ENCODE data around the gene SLC44A4. TPM values are rescaled to one million over a fixed set of nuclear protein-coding genes. Genes with fewer than 3 reads are reported as not detected.

SLC44A4 gene
- total and polyA plus RNA-seq, 3 donors from 2014 or later = 0.87 to 6.3 (median 1.2) TPM

DNA sequence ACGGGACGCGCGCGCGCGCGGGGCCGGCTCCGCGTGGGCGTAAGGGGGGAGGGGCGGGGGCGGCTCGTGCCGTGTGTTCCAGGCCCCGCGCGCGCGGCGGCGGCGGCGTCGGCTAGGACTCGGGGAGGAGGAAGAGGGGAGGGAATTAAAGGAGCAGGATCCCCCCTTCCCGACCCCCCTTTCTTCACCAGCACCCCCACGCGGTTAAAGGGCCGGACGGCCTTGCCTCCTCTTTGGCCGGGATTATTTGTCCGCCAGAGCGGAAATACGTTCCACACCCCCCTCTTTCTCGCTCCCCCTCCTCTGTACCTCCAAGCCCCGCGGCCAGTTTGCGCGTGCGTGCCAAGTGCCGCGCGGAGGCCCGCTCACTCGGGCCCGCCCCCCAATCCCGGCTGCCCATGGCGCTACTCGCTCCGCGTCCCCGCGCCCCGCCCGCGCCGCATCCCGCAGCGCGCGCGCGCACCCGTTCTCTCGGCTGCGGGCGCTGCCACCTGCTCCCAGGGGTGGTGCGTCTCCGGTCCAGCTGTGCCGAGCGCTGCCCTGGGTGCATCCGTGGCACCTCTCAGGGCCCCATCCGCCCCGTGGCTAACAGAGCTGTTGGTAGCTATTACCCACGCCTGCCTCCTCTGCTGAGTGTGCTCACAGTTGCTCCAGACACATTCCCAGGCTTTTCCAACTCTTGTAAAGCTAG lies 23.3 kb upstream of the SLC44A4 start, which contains the start of gene ZBTB12:
TSS of gene ZBTB12 (minus strand) at position 134 of the 691 bp plus-strand sequence. CDS start 781 bp downstream, outside the sequence.
- intact Hi-C loops (cut with DNase I; ENCODE audit: low total_unique reads) = no loop called here
- Histone ChIP-seq H3K27me3 (no peaks in the 10 kb centered on the region), H3K4me1 (peaks cover 49% of the 10 kb centered on the region), H3K4me3 (peak within 1 kb of the TSS; percentile 58 to 64), H3K36me3 (ENCODE audit: low read depth, missing control alignments) (no peaks in the 10 kb centered on the region), H3K27ac (peak within 1 kb of the TSS; percentile 75 to 83), H3K9me3 (no peaks in the 10 kb centered on the region)
- WGBS, 2 donors = 0 to 1% methylated on average over 26 to 52 of the region's 77 CpGs
- peak; percentile 94 for DNase-seq
- TF ChIP-seq POLR2A (IDR thresholded peaks at IDR 0.05) = no peak

DNA sequence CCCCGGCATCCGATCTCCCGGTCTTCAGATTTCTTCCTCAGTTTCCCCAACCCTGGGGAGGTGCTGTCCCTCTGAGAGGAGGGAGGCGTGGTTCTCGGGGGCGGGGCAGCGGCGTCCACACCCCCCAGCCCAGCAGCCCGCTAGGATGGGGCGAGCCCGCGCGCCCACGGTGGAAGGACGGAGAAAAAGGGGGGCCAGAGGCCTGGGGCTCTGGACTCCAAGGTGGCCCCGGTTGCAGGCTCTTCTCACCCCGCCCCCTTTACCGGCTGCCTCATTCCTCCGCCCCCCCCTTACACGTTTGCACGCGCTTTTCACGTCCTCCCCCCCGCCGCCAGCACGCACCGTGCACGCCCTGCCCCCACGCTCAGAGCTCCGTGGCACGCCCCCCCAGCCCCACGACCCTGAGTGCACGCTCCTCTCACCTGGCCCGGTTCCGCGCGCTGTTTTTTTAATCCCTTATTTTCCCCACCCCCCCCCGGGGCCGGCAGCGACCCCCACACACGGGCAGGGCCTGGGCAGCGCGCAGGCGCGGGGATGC lies 22.7 kb upstream of the SLC44A4 start:
- peaks cover 51% of the 10 kb centered on the region for H3K4me1 ChIP-seq
- H3K9me3 ChIP-seq = no peaks in the 10 kb centered on the region
- H3K27me3 ChIP-seq = no peaks in the 10 kb centered on the region
- no peaks in the 10 kb centered on the region for H3K36me3 ChIP-seq (ENCODE audit: low read depth, missing control alignments)
- TF ChIP-seq POLR2A (IDR thresholded peaks at IDR 0.05) (no peak), CTCF (IDR thresholded peaks at IDR 0.05) (no peak)
- peak overlapping the region; percentile 58 to 64 for H3K4me3 ChIP-seq
- intact Hi-C loops (cut with DNase I; ENCODE audit: low total_unique reads) = no loop called here
- H3K27ac ChIP-seq = peak overlapping the region; percentile 61 to 83
- peak; percentile 66 for DNase-seq
- 0 to 1% methylated on average over 14 to 37 of the region's 45 CpGs for WGBS, 2 donors

- TF ChIP-seq CTCF (IDR thresholded peaks at IDR 0.05) = no peak
- TF ChIP-seq POLR2A (IDR thresholded peaks at IDR 0.05) = no peak
- intact Hi-C loops (cut with DNase I; ENCODE audit: low total_unique reads) = no loop called here
- Histone ChIP-seq H3K36me3 (ENCODE audit: low read depth, missing control alignments) (no peaks in the 10 kb centered on the region), H3K9me3 (no peaks in the 10 kb centered on the region), H3K4me3 (peak overlapping the region; percentile 58 to 64), H3K27me3 (no peaks in the 10 kb centered on the region), H3K4me1 (peaks cover 51% of the 10 kb centered on the region), H3K27ac (peak overlapping the region; percentile 61 to 83)
- 0 to 8% methylated on average over 2 to 29 of the region's 29 CpGs for WGBS, 2 donors
- DNase-seq = peak; percentile 29
Measured at GRCh38 chr6:31900917-31901414, 22.2 kb upstream of the SLC44A4 start.

DNA sequence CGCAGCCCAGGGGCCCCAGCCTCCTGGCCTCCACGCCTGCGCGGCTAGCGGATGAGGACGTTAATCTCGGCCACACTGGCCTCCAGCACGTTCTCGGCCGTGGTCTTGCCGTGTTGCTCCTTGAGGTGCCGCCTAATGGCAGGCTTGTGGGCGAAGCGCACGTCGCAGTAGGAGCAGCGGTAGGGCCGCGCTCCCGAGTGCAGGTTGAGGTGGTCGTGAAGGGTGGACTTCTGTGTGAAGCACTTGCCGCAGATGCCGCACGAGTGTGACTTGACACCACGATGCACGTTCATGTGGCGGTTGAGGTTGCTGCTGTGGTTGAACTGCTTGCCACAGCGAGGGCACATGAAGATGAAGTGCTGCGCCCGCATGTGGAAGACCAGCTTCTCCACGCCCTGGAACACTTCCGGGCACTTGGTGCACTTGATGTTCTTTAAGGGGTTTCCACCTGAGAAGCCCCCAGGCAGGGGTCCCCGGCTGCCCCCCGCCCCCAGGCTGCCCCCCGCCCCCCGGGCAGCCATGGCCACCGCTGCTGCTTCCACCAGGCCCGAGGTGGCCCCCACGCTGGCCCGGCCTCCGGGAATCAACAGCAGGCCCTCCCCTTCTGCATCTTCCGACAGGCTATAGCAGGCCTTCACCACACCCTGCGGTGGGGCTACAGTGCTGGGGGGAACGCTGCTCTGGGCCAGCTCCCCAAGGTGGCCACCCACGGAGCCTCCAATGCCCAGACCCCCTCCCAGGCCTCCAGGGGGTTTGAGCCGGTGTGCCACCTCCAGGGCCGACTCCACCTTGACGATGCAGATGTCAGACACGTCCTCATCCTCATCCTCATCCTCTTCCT lies 21.3 kb upstream of the SLC44A4 start:
- DNase-seq = no peak
- Histone ChIP-seq H3K9me3 (no peaks in the 10 kb centered on the region), H3K27me3 (no peaks in the 10 kb centered on the region), H3K36me3 (ENCODE audit: low read depth, missing control alignments) (no peaks in the 10 kb centered on the region), H3K4me3 (no peak overlapping the region), H3K4me1 (peaks cover 51% of the 10 kb centered on the region), H3K27ac (peak overlapping the region in 1 of 2 donors; percentile 83)
- WGBS, 2 donors = 54 to 66% methylated on average over 31 to 49 of the region's 49 CpGs
- TF ChIP-seq CTCF (IDR thresholded peaks at IDR 0.05) = no peak
- no peak for TF ChIP-seq POLR2A (IDR thresholded peaks at IDR 0.05)
- intact Hi-C loops (cut with DNase I; ENCODE audit: low total_unique reads) = no loop called here

DNA sequence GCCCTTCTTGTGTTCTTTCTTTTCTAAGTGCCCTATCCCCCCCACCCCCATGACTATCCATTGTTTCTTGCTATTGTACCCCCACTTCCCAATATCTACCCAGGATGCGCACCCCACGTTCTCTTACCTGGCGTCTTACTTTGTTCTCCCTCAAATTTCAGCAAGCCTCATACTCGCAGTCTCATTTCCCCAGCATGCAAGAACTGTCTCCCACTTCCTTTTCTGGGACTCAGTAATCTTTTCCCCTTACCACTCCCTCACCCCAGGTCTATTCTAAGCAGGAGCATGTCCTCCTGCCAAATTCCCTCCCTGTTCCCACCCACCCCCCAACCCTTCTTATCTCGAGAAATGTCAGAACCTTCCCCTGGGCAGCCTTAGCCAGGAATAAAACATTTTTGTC lies 20.4 kb upstream of the SLC44A4 start:
- DNase-seq = no peak
- TF ChIP-seq POLR2A (IDR thresholded peaks at IDR 0.05) (no peak), CTCF (IDR thresholded peaks at IDR 0.05) (no peak)
- 42 to 51% methylated on average over 5 of the region's 5 CpGs for WGBS, 2 donors
- H3K27ac ChIP-seq = no peak overlapping the region
- H3K9me3 ChIP-seq = no peaks in the 10 kb centered on the region
- intact Hi-C loops (cut with DNase I; ENCODE audit: low total_unique reads) = no loop called here
- H3K4me3 ChIP-seq = no peak overlapping the region
- H3K36me3 ChIP-seq (ENCODE audit: low read depth, missing control alignments) = no peaks in the 10 kb centered on the region
- no peaks in the 10 kb centered on the region for H3K27me3 ChIP-seq
- H3K4me1 ChIP-seq = peaks cover 51% of the 10 kb centered on the region
